IPS DF 19.7 (cell line): Measurements from ENCODE around the gene ASB18.
"Not testable (repeated sequence)": the region's sequence is repeated elsewhere in the genome, so short reads cannot be mapped to it uniquely, and the experiment has no call there.

Experiments
- DNase-seq: peaks from one replicate; pipeline ENCODE4 v3.0.0-alpha.2; 2013; ENCODE audit warnings: low read depth, low spot score

ASB18 gene, protein sequence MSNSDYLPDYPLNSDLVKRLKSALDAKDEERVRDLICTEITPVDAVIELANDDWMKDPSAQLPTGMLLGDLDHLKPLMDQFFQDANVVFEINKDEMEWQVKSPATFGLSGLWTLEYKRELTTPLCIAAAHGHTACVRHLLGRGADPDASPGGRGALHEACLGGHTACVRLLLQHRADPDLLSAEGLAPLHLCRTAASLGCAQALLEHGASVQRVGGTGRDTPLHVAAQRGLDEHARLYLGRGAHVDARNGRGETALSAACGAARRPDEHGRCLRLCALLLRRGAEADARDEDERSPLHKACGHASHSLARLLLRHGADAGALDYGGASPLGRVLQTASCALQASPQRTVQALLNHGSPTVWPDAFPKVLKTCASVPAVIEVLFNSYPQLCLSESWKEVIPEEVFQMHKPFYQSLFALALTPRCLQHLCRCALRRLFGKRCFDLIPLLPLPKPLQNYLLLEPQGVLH

GRCh38 chr2:236264256-236264655 is at the start of gene ASB18:
Gene ASB18 (minus strand): TSS chr2:236264406. CDS start chr2:236264345, 61 bp downstream.
- DNase-seq: no peak

- no peak for DNase-seq
Observed at GRCh38 chr2:236311286-236311685, 47.1 kb upstream of the ASB18 start.

- DNase-seq: peak; percentile 35
Observed at GRCh38 chr2:236309669-236310029, 45.4 kb upstream of the ASB18 start.

DNA sequence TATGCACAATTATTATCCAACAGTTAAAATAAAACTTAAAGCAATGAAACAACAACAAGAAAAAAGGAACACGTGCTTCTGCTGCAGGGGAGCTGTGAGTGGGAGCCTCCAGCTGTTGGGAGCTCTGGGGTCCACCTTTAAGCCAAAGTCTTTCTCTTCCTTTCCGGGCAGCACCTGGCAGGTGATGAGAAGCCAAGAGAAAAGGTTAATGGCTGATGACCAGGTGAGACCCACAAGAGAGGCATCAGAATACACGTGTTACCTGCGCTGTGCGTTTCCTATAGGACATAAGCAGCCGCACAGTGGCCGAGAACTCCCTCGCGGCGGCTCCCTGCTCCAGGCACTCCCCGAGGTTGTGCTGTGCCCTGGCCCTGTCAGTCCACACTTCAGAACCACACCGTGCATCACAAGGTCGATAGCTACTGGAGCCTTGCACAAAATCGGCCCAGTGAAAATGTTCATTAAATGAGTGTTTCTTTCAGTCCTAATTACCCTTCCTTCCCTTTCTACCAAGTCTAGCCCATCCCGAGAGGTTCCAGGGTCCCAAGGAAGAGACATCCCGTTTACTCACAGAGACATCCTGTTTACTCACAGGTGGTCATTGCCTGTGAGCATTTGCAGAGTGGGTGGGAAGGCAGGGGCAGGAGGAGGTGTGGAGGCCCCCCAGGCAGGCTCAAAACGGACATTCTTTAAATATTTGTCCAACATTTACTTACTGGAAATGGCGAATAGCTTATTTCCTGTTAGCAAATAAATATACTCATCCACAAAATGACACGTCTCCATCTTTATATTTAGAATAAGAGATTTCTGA is 44.9 kb upstream of the ASB18 start:
- no peak for DNase-seq

- no peak for DNase-seq
Observed at GRCh38 chr2:236307641-236308040, 43.4 kb upstream of the ASB18 start.

- DNase-seq: no peak
Observed at GRCh38 chr2:236306825-236307540, 42.8 kb upstream of the ASB18 start.

GRCh38 chr2:236305964-236306605 is 41.9 kb upstream of the ASB18 start:
- DNase-seq: no peak

- no peak for DNase-seq
Observed at GRCh38 chr2:236305531-236305930, 41.3 kb upstream of the ASB18 start.

- DNase-seq: no peak
Observed at GRCh38 chr2:236303935-236304334, 39.7 kb upstream of the ASB18 start.

GRCh38 chr2:236302555-236302954 is 38.3 kb upstream of the ASB18 start:
- no peak for DNase-seq

DNA sequence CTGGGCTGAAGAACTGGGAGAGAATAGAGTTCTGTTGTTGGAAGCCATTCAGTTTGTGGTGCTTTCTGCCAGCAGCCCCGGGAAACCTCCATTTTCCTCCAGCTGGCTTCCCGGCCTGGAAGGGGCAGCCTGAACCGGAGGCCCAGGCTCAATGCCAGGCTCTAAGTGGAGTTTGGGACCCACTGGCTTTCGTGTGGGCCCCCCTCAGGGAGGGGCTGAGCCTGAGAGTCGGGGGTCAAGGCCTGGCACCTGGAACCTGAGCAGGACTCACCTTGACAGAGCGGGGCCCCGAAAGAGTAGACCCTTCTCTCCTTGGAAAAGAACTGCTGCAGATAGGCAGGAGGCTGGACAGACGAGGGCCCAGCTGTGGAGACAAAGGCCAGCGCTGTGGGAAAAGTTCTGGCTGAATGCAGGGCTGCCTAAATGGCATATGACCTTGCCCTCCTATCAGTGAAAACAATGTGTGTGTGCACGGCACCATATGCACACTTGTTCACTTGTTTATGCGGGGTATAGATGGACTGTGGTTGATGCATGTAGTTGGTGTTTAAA is 34.8 kb upstream of the ASB18 start:
- DNase-seq: no peak

- DNase-seq: no peak
Observed at GRCh38 chr2:236295481-236295880, 31.3 kb upstream of the ASB18 start.

- DNase-seq: no peak
Observed at GRCh38 chr2:236294647-236295046, 30.4 kb upstream of the ASB18 start.

DNA sequence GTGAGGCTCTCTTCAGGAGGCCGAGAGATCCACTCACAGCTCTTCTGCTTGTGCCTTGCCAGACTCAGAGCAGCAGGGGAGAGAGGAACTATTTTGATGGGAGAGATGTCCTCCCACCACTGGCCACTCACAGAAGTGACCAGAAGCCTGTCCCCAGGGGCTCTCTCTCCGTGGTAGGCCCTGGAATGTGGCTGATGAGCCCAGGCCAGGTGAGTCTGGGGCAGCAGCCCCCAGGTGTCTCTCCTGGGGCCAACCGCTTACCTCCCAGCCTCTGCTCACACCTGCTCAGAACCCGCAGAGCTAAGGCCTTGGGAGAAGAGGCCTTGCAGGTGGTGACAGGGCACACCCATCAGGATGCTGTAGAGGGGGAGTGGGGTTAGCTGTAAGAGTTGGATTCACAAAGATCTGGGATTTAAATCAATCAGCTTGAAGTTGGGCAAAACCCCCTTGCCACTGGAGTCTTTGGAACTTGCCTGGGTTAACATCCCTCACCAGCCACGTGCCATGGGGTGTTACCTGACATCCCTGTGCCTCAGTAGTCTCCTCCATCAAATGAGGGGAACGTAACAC is 29.1 kb upstream of the ASB18 start:
- DNase-seq: no peak

DNA sequence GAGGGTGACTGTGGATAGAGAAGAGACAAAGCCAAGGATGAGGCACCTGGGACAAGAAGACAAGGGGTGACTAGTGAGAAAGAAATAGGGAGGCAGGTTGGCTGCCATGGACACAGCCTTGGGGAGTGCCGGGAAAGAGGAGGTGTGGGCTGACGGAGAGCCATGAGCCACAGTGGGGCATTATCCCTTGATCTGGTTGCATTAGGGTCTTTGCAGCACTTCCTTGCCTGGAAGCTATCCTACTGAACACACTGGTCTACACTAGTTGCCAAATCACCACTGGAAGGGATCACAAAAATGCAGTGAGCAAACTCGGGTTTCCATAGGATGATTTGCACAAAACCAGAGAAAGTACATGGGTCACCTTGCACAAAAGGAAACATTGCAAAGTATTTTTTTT is 27.7 kb upstream of the ASB18 start:
- no peak for DNase-seq

DNA sequence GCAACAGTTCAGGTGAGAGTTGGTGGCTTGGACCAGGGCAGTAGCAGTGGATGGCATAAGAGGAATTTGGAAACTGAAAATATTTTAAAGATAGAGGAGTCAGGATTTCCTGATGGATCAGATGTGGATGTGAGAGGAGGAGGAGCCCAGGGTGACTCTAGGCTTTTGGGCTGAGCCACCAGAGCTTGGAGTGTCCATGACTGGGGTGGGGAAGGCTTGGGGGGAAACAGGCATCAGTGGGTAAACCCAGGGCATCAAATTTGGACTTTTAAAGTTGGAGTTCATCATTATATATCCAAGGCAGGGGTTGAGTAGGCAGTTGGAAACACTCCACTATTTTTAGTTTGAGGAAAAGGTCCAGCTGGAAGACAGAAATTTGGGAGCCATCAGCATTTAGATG is 27.3 kb upstream of the ASB18 start:
- no peak for DNase-seq

GRCh38 chr2:236290742-236291425 is 26.7 kb upstream of the ASB18 start:
- no peak for DNase-seq

DNA sequence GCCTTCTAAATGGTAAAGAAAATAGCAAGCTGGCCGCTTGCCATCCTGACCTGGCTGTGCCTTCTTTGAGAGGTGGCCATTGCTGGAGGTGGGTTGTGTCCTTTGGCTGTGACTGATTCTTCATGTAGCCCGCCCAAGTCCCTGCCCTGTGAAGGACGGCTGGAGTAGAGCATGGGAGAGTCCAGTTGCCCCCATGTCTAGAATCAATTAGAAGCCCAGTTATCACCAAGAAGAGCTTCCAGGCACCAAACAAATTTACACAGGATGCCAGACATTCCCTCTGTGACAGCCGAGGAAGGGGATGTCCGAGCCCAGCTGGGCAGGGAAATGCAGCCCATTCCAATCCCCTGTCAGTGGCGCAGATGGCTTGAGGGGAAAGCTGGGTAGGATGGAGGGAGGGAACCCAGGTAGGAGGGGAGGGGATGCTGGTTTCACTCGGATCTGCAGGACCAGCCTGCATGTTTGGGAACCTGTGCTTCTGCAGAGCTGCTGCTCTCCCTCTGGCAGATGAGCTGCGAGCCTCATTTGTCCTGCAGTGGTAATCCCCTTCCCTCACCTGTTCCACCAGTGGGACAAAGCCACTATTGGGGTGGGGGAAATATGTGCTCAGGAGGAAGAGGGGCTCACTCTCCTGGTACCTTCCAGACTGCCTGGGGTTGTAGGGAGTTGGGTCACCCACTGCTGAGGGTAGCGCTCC is 25.7 kb upstream of the ASB18 start:
- DNase-seq: no peak

- not testable (repeated sequence) for DNase-seq
Observed at GRCh38 chr2:236288373-236288772, 24.2 kb upstream of the ASB18 start.

DNA sequence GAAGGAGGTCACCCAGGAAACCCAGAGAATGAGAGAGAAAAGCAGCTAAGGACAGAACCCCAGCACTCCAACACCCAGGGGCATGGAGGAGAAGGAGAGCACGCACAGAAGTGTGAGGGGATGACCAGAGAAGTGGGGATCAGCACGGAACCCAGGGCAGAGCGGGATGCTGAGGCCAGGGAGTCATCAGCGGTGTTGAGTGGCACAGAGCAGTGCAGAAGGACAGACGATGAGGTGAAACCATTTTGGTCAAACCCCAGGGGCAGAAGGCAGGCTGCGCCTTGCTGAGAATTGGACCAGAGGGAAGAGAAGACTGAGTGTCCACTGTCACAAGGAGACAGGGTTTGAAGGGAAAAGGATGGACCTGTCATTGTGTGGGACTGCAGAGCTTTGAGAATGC is 23.4 kb upstream of the ASB18 start:
- DNase-seq: no peak
